SU-DHL-6 (cell line): ENCODE results near the gene NAV2.

Experiments used
- H2AFZ ChIP-seq: fragments of 200-600 bp; sonication (generic); 2 replicates; pipeline ENCODE4 v1.6.1; 2014; ENCODE audit warnings: low read depth, mild to moderate bottlenecking, moderate library complexity, mixed read lengths, antibody characterized with exemption, low read length; ENCODE audit not compliant: severe bottlenecking
- H3F3A ChIP-seq: fragments of 200-600 bp; shearing (Covaris generic); 2 replicates; pipeline ENCODE4 v1.6.0; 2016; ENCODE audit warnings: antibody characterized with exemption, mild to moderate bottlenecking; ENCODE audit not compliant: insufficient read depth
- H3K27ac ChIP-seq: fragments of 200-600 bp; sonication (generic); 2 replicates; pipeline ENCODE4 v1.5.1; 2016; ENCODE audit warnings: low read depth, mild to moderate bottlenecking, low read length, moderate library complexity, mixed read lengths
- H3K27me3 ChIP-seq: fragments of 200-600 bp; sonication (generic), shearing (Covaris generic); 2 replicates; pipeline ENCODE4 v1.6.0; 2014; ENCODE audit warnings: mild to moderate bottlenecking, low read length
- H3K36me3 ChIP-seq: fragments of 200-600 bp; sonication (generic); 2 replicates; pipeline ENCODE4 v1.6.1; 2014; ENCODE audit warnings: mild to moderate bottlenecking, low read length, mixed read lengths
- H3K4me2 ChIP-seq: fragments of 300-600, 200-600 bp; shearing (Covaris generic), sonication (generic); 2 replicates; pipeline ENCODE4 v1.6.0; 2014; ENCODE audit warnings: low read length, low read depth, mild to moderate bottlenecking; ENCODE audit not compliant: poor library complexity, severe bottlenecking
- H3K4me3 ChIP-seq: fragments of 200-600 bp; sonication (generic); 2 replicates; pipeline ENCODE4 v1.5.1; 2014; ENCODE audit warnings: antibody characterized with exemption, low read length, mild to moderate bottlenecking, mixed read lengths; ENCODE audit not compliant: insufficient read depth, poor library complexity, severe bottlenecking
- H3K79me2 ChIP-seq: fragments of 200-600 bp; sonication (generic); 2 replicates; pipeline ENCODE4 v1.6.1; 2014; ENCODE audit warnings: mild to moderate bottlenecking, low read length, moderate library complexity; ENCODE audit not compliant: insufficient read depth
- H3K9ac ChIP-seq: fragments of 200-600 bp; sonication (generic); 2 replicates; pipeline ENCODE4 v1.7.0; 2014; ENCODE audit warnings: mild to moderate bottlenecking, low read length
- H3K9me2 ChIP-seq: fragments of 200-600 bp; sonication (generic); replicated peaks from 2 replicates; pipeline ENCODE4 v1.6.1; 2014; ENCODE audit warnings: low read length; ENCODE audit not compliant: insufficient read depth
- H3K9me3 ChIP-seq: fragments of 200-600 bp; sonication (generic); 2 replicates; pipeline ENCODE4 v1.6.1; 2014; ENCODE audit warnings: low read length, mixed read lengths; ENCODE audit not compliant: insufficient read depth
- H4K20me1 ChIP-seq: fragments of 200-600 bp; sonication (generic); 2 replicates; pipeline ENCODE4 v1.6.1; 2014; ENCODE audit warnings: low read depth, mild to moderate bottlenecking, antibody characterized with exemption, low read length, moderate library complexity, mixed read lengths
- CTCF ChIP-seq: fragments of 200-600 bp; sonication (generic); IDR thresholded peaks from one replicate; pipeline ENCODE4 v1.5.1; 2017; ENCODE audit warnings: antibody characterized with exemption, mild to moderate bottlenecking, low read length, moderate library complexity; ENCODE audit not compliant: insufficient read depth, poor library complexity, severe bottlenecking
- EZH2phosphoT487 ChIP-seq: fragments of 200-600 bp; sonication (generic), shearing (Covaris generic); conservative IDR thresholded peaks from 2 replicates; pipeline ENCODE4 v1.6.1; 2018; ENCODE audit warnings: mild to moderate bottlenecking, antibody characterized with exemption, low read length, moderate library complexity, mixed read lengths

NAV2 gene

GRCh38 chr11:19954899-19955298, 242.3 kb downstream of the NAV2 start:
- no peaks in the 10 kb centered on the region for H3F3A ChIP-seq
- no peaks in the 10 kb centered on the region for H3K27me3 ChIP-seq
- H3K27ac ChIP-seq: no peak overlapping the region
- no peak for TF ChIP-seq EZH2phosphoT487
- no peaks in the 10 kb centered on the region for H3K9me3 ChIP-seq
- no peak overlapping the region for H3K4me3 ChIP-seq
- H3K36me3 ChIP-seq: no peaks in the 10 kb centered on the region
- no peak overlapping the region for H3K9ac ChIP-seq
- no peaks in the 10 kb centered on the region for H4K20me1 ChIP-seq
- no peaks in the 10 kb centered on the region for H3K9me2 ChIP-seq
- H2AFZ ChIP-seq: no peak overlapping the region
- H3K4me2 ChIP-seq: no peak overlapping the region
- H3K79me2 ChIP-seq: no peaks in the 10 kb centered on the region

GRCh38 chr11:19955660-19956059, 243.0 kb downstream of the NAV2 start:
- no peaks in the 10 kb centered on the region for H3K27me3 ChIP-seq
- no peaks in the 10 kb centered on the region for H3K36me3 ChIP-seq
- no peak overlapping the region for H3K4me2 ChIP-seq
- no peak overlapping the region for H2AFZ ChIP-seq
- H3K4me3 ChIP-seq: no peak overlapping the region
- H3K9ac ChIP-seq: no peak overlapping the region
- no peak for TF ChIP-seq EZH2phosphoT487
- TF ChIP-seq CTCF: no peak
- H4K20me1 ChIP-seq: no peaks in the 10 kb centered on the region
- no peak overlapping the region for H3K27ac ChIP-seq
- H3F3A ChIP-seq: no peaks in the 10 kb centered on the region
- H3K9me2 ChIP-seq: no peaks in the 10 kb centered on the region
- H3K79me2 ChIP-seq: no peaks in the 10 kb centered on the region
- no peaks in the 10 kb centered on the region for H3K9me3 ChIP-seq

- H3K27me3 ChIP-seq: no peaks in the 10 kb centered on the region
- H2AFZ ChIP-seq: no peak overlapping the region
- H3K9me3 ChIP-seq: no peaks in the 10 kb centered on the region
- H3F3A ChIP-seq: no peaks in the 10 kb centered on the region
- H3K4me3 ChIP-seq: no peak overlapping the region
- H3K36me3 ChIP-seq: no peaks in the 10 kb centered on the region
- no peak overlapping the region for H3K9ac ChIP-seq
- no peak for TF ChIP-seq CTCF
- no peak for TF ChIP-seq EZH2phosphoT487
- no peak overlapping the region for H3K27ac ChIP-seq
- no peaks in the 10 kb centered on the region for H3K9me2 ChIP-seq
- no peaks in the 10 kb centered on the region for H3K79me2 ChIP-seq
- H3K4me2 ChIP-seq: no peak overlapping the region
- H4K20me1 ChIP-seq: no peaks in the 10 kb centered on the region
These were observed 243.6 kb downstream of the NAV2 start for GRCh38 chr11:19956228-19956627.

- no peaks in the 10 kb centered on the region for H3F3A ChIP-seq
- no peak overlapping the region for H3K4me2 ChIP-seq
- TF ChIP-seq CTCF: no peak
- TF ChIP-seq EZH2phosphoT487: no peak
- H3K4me3 ChIP-seq: no peak overlapping the region
- no peaks in the 10 kb centered on the region for H4K20me1 ChIP-seq
- no peaks in the 10 kb centered on the region for H3K36me3 ChIP-seq
- H3K79me2 ChIP-seq: no peaks in the 10 kb centered on the region
- H3K27me3 ChIP-seq: no peaks in the 10 kb centered on the region
- no peaks in the 10 kb centered on the region for H3K9me2 ChIP-seq
- no peak overlapping the region for H3K27ac ChIP-seq
- no peak overlapping the region for H2AFZ ChIP-seq
- H3K9ac ChIP-seq: no peak overlapping the region
- H3K9me3 ChIP-seq: no peaks in the 10 kb centered on the region
These were observed 244.8 kb downstream of the NAV2 start for GRCh38 chr11:19957294-19957943.
